HepG2 (cell line): ENCODE results near the gene ABCB8. TPM values are rescaled to one million over a fixed set of nuclear protein-coding genes. Genes with fewer than 3 reads are reported as not detected.
A peak's percentile ranks its signal among the peaks of the same experiment; 100 is the strongest.

Experiments used
- AGO2 ChIP-seq: fragments of 200-400 bp; formaldehyde crosslinking; optimal IDR thresholded peaks from 2 replicates; pipeline ENCODE3; 2017; ENCODE audit warnings: mild to moderate bottlenecking, low read depth, low read length, moderate library complexity
- E2F2 ChIP-seq: sonication (generic); formaldehyde crosslinking; IDR thresholded peaks from 2 replicates; pipeline ENCODE4 v1.4.0; 2020; ENCODE audit warnings: missing genetic modification reagents, borderline replicate concordance
- EEA1 ChIP-seq: sonication (generic); formaldehyde crosslinking; IDR thresholded peaks from 2 replicates; pipeline ENCODE4 v1.5.1; 2020; ENCODE audit warnings: mild to moderate bottlenecking, missing genetic modification reagents, borderline replicate concordance
- GMEB1 ChIP-seq: sonication (generic); formaldehyde crosslinking; IDR thresholded peaks from 2 replicates; pipeline ENCODE4 v1.5.1; 2020; ENCODE audit warnings: missing genetic modification reagents, mild to moderate bottlenecking, borderline replicate concordance
- HDAC2 ChIP-seq: sonication (generic); formaldehyde crosslinking; IDR thresholded peaks from 2 replicates; pipeline ENCODE4 v1.4.0; 2020; ENCODE audit warnings: missing genetic modification reagents
- ISX ChIP-seq: sonication (generic); formaldehyde crosslinking; conservative IDR thresholded peaks from 2 replicates; pipeline ENCODE4 v1.5.0; 2020; ENCODE audit warnings: missing genetic modification reagents
- KLF11 ChIP-seq: IDR thresholded peaks from 2 replicates; pipeline ENCODE4 v1.6.1; 2016; ENCODE audit warnings: missing compliant biosample characterization
- KLF16 ChIP-seq, 2 experiments: sonication (generic) in 1 of 2; formaldehyde crosslinking in 1 of 2; IDR thresholded peaks; 2 replicates each; pipeline versions ENCODE4 v1.6.1 to v1.8.0; 2016 to 2023; ENCODE audit warnings: missing genetic modification reagents in 2 of 2, missing compliant biosample characterization in 1 of 2
- NR2F1 ChIP-seq, 2 experiments: fragments of 450-650 bp in 1 of 2; formaldehyde crosslinking in 1 of 2; IDR thresholded peaks; 2 replicates each; pipeline versions ENCODE4 v1.5.0 to v1.6.1; 2016 to 2020; ENCODE audit warnings: mild to moderate bottlenecking in 1 of 2, missing compliant biosample characterization in 1 of 2, missing genetic modification reagents in 1 of 2, moderate library complexity in 1 of 2
- PHB2 ChIP-seq: fragments of 450-650 bp; IDR thresholded peaks from 2 replicates; pipeline ENCODE4 v1.6.1; 2018; ENCODE audit not compliant: partially characterized antibody
- SMAD1 ChIP-seq: sonication (generic); formaldehyde crosslinking; IDR thresholded peaks from 2 replicates; pipeline ENCODE4 v1.4.0; 2020; ENCODE audit warnings: missing genetic modification reagents, low read depth, mild to moderate bottlenecking, borderline replicate concordance
- TAF15 ChIP-seq: fragments of 200-400 bp; formaldehyde crosslinking; IDR thresholded peaks from one replicate; pipeline ENCODE4 v1.6.1; 2018; ENCODE audit warnings: mild to moderate bottlenecking, low read depth, low read length; ENCODE audit not compliant: poor library complexity, severe bottlenecking
- ZFP82 ChIP-seq: sonication (generic); formaldehyde crosslinking; IDR thresholded peaks from 2 replicates; pipeline ENCODE4 v1.5.1; 2020; ENCODE audit warnings: mild to moderate bottlenecking, missing genetic modification reagents, borderline replicate concordance
- ZNF317 ChIP-seq: sonication (generic); formaldehyde crosslinking; IDR thresholded peaks from 2 replicates; pipeline ENCODE4 v1.5.0; 2020; ENCODE audit warnings: mild to moderate bottlenecking, missing genetic modification reagents
- ZNF547 ChIP-seq: sonication (generic); formaldehyde crosslinking; IDR thresholded peaks from 2 replicates; pipeline ENCODE4 v1.5.1; 2020; ENCODE audit warnings: mild to moderate bottlenecking, missing genetic modification reagents
- ZNF552 ChIP-seq: sonication (generic); formaldehyde crosslinking; IDR thresholded peaks from 2 replicates; pipeline ENCODE4 v1.9.0; 2022; ENCODE audit warnings: missing genetic modification reagents, mild to moderate bottlenecking, borderline replicate concordance
- ZNF576 ChIP-seq: sonication (generic); formaldehyde crosslinking; IDR thresholded peaks from 2 replicates; pipeline ENCODE4 v1.4.0; 2020; ENCODE audit warnings: mild to moderate bottlenecking, missing genetic modification reagents
- ZNF780A ChIP-seq: sonication (generic); formaldehyde crosslinking; IDR thresholded peaks from 2 replicates; pipeline ENCODE4 v1.8.0; 2022; ENCODE audit warnings: mild to moderate bottlenecking, missing genetic modification reagents, moderate library complexity
- ZNF816 ChIP-seq: sonication (generic); formaldehyde crosslinking; IDR thresholded peaks from 2 replicates; pipeline ENCODE4 v1.8.0; 2022; ENCODE audit warnings: missing genetic modification reagents, mild to moderate bottlenecking, borderline replicate concordance
- polyA plus RNA-seq, 8 experiments: library from polyadenylated mRNA; depleted of rRNA in 3 of 8; stranded (reverse) in 7 of 8; unstranded in 1 of 8; fragments of >200 nt; fragmentation: Illumina TruSeq in 4 of 8; extraction: Trizol in 4 of 8; gene quantifications; 2 replicates each; pipeline versions ENCODE4 v1.2.1 to v1.2.3, GENCODE V29; 2011 to 2016; ENCODE audit warnings: low read depth in 4 of 8, missing spikeins in 1 of 8, mixed read lengths in 1 of 8; ENCODE audit not compliant: insufficient read depth in 1 of 8
- total RNA-seq, 5 experiments: library from RNA; depleted of rRNA; stranded (reverse); fragments of >200 nt; fragmentation: Illumina TruSeq; extraction: Trizol; gene quantifications; 2 replicates each; pipeline ENCODE4 v1.2.3, GENCODE V29; 2016; ENCODE audit warnings: low read depth in 1 of 5
- TF ChIP-seq, protein P1 (sequence below): sonication (generic); formaldehyde crosslinking; IDR thresholded peaks from 2 replicates; pipeline ENCODE4 v1.4.0; 2020; ENCODE audit warnings: missing genetic modification reagents
- TF ChIP-seq, protein P2 (sequence below): sonication (generic); formaldehyde crosslinking; IDR thresholded peaks from 2 replicates; pipeline ENCODE4 v1.4.0; 2020; ENCODE audit warnings: low read depth, mild to moderate bottlenecking, missing genetic modification reagents

The ABCB8 gene
- total and polyA plus RNA-seq, 2 of the 13 experiments (the other 11 are each of a cell fraction or from before 2014, with no cell fraction given): 6.6 to 16.7 TPM

- TF ChIP-seq AGO2: peak; percentile 66
- no peak for TF ChIP-seq HDAC2 (CRISPR knock-in tag)
- no peak for TF ChIP-seq ZNF576
- TF ChIP-seq ZNF552: no peak
- TF ChIP-seq ZNF816: no peak
- TF ChIP-seq ISX: no peak
- no peak for TF ChIP-seq TAF15
- peak; percentile 93; the same call in 1 of the 2 replicates for TF ChIP-seq SMAD1 (CRISPR knock-in tag)
- no peak for TF ChIP-seq PHB2
- no peak for TF ChIP-seq KLF11
- TF ChIP-seq EEA1 (CRISPR knock-in tag): no peak
- no peak for TF ChIP-seq E2F2 (CRISPR knock-in tag)
- TF ChIP-seq, protein P1, sequence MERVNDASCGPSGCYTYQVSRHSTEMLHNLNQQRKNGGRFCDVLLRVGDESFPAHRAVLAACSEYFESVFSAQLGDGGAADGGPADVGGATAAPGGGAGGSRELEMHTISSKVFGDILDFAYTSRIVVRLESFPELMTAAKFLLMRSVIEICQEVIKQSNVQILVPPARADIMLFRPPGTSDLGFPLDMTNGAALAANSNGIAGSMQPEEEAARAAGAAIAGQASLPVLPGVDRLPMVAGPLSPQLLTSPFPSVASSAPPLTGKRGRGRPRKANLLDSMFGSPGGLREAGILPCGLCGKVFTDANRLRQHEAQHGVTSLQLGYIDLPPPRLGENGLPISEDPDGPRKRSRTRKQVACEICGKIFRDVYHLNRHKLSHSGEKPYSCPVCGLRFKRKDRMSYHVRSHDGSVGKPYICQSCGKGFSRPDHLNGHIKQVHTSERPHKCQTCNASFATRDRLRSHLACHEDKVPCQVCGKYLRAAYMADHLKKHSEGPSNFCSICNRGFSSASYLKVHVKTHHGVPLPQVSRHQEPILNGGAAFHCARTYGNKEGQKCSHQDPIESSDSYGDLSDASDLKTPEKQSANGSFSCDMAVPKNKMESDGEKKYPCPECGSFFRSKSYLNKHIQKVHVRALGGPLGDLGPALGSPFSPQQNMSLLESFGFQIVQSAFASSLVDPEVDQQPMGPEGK: peak; percentile 90
- TF ChIP-seq ZNF547 (CRISPR knock-in tag): peak; percentile 64; the same call in 1 of the 2 replicates
- TF ChIP-seq ZFP82 (CRISPR knock-in tag): no peak
- TF ChIP-seq GMEB1 (CRISPR knock-in tag): peak; percentile 62; the same call in 1 of the 2 replicates
- no peak for TF ChIP-seq NR2F1 (CRISPR knock-in tag; IDR thresholded peaks at IDR 0.05)
- peak; percentile 40; the same call in 1 of the 2 replicates for TF ChIP-seq ZNF317 (CRISPR knock-in tag)
- no peak for TF ChIP-seq ZNF780A (CRISPR knock-in tag)
- TF ChIP-seq KLF16 (CRISPR knock-in tag; IDR thresholded peaks at IDR 0.05): no peak; a peak in 1 of 4 replicates
- TF ChIP-seq, protein P2, sequence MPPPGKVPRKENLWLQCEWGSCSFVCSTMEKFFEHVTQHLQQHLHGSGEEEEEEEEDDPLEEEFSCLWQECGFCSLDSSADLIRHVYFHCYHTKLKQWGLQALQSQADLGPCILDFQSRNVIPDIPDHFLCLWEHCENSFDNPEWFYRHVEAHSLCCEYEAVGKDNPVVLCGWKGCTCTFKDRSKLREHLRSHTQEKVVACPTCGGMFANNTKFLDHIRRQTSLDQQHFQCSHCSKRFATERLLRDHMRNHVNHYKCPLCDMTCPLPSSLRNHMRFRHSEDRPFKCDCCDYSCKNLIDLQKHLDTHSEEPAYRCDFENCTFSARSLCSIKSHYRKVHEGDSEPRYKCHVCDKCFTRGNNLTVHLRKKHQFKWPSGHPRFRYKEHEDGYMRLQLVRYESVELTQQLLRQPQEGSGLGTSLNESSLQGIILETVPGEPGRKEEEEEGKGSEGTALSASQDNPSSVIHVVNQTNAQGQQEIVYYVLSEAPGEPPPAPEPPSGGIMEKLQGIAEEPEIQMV (CRISPR knock-in tag): no peak
Observed at GRCh38 chr7:151085691-151086620, 57.7 kb downstream of the ABCB8 start, which contains the start of gene AGAP3 (continued).
